Measurements from ENCODE around the gene TUBGCP3. TPM values are rescaled to one million over a fixed set of nuclear protein-coding genes. Genes with fewer than 3 reads are reported as not detected.

TUBGCP3 gene
- total RNA-seq: 13.6 and 16.9 TPM in 2 replicates

DNA sequence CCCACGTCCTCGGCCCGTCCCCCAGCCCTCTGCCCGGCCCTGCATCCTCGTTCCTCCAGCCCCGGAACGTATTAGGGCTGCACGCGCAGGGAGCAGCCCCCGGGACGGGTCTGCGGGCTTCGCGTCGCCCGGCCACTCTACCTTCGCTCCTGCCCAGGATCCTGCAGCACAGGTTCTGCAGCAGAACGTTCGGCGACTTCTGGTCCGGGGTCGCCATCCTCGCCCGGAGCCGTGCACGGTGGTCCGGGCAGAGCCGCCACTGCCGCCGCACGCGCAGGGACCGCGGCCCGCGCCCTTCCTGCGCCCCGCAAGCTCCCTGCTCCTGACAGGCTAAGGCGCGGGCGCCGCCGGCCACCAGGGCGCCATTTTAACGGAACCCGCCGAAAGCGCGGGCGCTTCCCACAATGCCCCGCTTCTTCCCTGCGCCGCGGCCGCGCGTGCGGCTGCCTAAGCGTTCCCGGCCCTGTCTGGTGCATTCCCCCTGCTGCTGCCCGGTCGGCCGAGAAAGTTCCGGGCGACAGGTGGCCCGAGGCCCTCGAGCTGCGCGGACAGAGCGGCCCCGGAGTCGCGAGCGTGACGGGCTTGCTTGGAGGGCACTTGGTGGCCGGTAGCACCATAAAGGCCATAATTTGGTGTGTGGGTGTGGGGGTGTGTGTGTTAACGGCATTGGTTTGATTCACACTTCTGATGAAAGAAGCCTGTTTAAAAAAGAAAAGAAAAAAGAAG, at the start of gene TUBGCP3:
TUBGCP3 (minus strand) TSS at position 390 of the 726 bp plus-strand sequence; CDS start at position 217, 173 bp downstream.

Other genes starting within 250 kb of the TUBGCP3 start
- not detected in 2 replicates for gene SPACA7, start 211.8 kb downstream of the TUBGCP3 start, total RNA-seq
- 4.8 and 8.9 TPM in 2 replicates for gene ATP11A, start 101.9 kb upstream of the TUBGCP3 start, total RNA-seq

All from airway epithelial cell (primary cell).